Stimulated activated CD8-positive, alpha-beta memory T cell treated with anti-CD3 and anti-CD28 coated beads, Interleukin-15, amount 100 ng/mL, for 1 hour (primary cell): ENCODE measurements around the gene KSR1.

Experiments
- DNase-seq: peaks from one replicate; pipeline ENCODE4 v3.0.0-alpha.2; 2020; ENCODE audit warnings: low read depth

KSR1 gene

DNA sequence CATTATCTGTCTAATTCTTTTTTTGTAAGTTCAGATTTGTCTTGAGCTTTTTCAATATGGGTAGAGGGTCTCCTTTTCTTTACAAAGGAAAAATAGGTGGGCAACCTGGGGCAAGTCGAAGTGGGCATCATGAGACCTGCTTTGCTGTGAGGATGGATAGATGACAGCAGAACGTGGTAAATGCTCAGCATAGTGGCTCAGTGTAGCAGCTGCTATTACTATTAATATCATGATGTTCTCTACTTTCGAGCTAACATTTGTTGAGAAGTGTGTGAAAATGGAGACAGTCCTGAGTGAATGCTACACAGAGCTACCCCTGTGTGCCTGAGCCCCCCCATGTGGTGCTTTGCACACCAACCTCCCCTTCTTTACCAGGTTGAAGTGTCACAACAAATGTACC lies 135.7 kb downstream of the KSR1 start:
- DNase-seq = no peak

DNA sequence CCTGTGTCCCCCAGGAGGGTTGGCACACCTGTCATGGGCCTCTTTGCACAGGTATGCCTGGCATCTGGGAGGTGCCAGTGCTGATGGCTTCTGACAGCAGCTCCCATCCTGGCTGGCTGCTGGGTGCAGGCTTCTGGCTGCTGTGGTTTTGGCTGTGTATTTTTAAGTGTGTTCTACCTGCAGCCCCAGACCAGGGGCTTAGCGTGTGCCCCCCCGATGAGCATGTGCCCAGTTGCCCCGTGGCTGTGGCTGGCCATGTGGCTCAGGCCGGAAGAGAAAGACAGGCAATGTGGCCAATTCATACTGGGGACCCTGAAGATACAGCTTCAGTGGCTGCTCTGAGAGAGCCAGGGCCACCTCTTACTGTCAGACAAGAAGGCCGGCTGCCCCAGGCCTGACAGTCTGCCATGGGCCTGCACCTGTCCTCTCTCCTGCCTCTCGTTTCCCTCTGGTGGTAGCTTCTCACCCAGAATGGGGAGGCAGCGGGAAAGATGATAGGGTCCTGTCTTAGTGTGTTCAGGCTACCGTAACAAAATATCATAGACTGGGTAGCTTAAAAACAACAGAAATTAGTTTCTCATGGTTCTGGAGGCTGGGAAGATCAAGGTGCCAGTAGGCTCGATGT lies 137.1 kb downstream of the KSR1 start:
- no peak for DNase-seq

DNA sequence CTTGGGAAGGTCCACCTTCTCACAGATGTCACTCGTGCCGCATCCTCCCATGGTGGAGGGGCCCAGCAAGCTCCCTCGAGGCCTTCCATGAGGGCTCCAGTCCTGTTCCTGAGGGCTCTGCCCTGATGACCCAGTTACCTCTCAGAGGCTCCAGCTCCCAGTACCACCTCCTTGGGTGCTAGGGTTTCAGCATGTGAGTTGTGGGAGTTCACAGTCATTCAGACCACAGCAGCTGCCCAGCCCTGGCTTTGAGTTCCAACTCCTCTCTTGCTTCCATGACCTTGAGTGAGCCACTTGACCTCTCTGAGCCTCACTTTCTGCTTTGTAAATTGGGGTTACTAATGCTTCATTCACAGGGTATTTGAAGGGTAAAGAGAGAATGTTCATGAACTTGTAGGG lies 137.6 kb downstream of the KSR1 start:
- no peak for DNase-seq

DNA sequence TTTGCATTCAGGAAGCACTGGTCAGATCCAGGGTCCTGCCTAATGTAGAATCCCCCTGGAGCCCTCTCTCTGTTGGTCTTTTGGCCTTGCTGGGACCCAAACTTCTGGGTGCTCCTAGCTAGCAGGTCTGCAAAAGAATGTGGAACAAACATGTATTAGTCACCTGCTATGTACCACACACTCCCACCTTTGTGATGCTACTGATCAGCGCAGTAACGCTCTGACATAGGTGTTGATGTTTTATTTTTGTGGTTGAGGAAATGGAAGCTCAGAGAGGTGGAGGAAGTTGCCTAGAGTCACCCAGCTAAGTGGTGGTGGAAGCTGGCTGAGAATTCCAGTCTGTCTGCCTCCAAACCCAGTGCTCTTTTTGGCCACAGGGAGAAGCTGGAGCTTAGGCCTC lies 139.0 kb downstream of the KSR1 start:
- no peak for DNase-seq

DNA sequence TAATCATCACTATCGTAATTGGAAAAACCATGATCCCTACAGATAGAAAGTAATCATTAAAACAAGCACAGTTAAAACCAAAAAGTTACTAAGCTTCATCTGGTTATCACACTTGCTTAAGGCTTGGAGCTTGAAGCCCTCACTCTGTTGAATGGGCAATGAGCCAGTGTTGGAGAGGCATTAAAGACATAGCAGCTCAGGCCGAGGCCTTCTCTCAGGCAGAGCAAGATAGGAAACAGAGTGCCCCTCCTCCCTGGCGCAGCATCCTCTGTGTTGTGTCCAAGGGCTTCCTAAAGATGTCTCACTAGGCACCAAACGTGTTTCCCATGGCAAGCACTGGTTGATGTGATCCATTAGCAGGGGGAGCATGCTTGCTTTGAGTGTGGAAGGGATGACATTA lies 139.8 kb downstream of the KSR1 start:
- DNase-seq = no peak

DNA sequence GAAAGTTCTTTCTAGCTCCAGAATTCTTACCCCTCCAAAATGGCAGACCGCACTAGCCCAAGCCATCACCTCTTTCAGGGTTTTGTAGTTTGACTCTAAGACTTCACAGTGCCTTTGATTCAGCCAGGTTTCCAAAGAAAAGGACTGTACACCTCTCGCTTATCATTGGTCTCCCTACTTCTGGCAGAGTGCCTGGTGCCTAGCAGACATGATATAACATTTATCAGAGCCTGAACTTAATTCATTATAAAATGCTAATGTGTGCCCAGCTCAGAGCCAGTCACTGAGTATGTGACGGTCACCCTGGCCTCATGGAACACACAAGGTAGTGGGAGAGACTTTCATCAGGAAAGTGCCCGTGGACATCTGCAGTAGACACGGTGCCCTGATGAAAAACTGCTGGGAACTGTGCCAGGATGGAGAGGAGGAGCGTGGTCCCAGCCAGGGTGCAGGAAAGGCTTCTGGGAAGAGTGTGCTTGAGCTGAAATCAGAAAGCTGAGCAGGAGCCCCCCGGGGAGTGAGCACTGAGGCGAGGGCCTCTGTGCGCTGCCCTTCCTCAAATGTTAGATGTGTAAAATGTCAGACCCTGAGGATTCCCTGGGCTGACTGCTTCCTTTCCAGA lies 140.4 kb downstream of the KSR1 start:
- DNase-seq = no peak

DNA sequence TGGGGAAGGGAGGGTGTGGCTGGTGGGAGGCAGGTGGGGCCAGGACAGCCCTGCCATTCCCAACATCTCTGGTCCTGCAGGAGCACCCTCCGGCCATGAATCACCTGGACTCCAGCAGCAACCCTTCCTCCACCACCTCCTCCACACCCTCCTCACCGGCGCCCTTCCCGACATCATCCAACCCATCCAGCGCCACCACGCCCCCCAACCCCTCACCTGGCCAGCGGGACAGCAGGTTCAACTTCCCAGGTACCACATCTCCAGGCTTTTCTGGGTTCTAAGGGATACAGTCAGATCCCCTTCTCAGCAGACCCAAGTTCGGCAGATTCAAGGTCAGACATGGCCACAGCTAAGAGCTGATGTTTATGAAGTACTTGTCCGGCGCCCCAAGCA lies 140.9 kb downstream of the KSR1 start:
- DNase-seq = no peak

DNA sequence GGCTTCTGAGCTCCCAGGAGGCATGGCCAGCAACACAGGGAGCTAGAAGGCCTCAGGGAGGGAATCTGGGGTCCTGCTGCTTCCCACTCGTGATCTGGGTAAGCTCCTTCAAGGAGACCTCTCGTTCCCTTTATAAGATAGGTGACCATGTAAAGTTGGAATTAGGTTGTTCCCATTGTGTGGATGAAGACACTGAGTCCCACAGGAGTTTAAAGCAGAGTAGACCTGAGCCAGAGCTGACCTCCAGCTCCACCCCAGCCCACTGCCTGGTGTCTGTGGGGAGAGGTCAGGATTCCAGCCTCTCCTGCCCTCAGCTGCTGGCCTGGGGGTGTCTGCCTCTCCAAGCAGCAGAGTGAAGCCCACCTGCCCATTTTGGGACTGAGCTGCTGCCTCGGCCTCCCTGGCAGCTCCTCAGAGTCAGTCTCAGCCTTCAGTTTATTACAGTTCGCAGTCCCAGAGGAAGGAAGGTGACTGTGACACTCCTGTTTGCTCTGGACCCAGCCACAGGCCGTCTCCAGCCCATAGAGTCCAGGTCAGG lies 141.6 kb downstream of the KSR1 start:
- DNase-seq = no peak

DNA sequence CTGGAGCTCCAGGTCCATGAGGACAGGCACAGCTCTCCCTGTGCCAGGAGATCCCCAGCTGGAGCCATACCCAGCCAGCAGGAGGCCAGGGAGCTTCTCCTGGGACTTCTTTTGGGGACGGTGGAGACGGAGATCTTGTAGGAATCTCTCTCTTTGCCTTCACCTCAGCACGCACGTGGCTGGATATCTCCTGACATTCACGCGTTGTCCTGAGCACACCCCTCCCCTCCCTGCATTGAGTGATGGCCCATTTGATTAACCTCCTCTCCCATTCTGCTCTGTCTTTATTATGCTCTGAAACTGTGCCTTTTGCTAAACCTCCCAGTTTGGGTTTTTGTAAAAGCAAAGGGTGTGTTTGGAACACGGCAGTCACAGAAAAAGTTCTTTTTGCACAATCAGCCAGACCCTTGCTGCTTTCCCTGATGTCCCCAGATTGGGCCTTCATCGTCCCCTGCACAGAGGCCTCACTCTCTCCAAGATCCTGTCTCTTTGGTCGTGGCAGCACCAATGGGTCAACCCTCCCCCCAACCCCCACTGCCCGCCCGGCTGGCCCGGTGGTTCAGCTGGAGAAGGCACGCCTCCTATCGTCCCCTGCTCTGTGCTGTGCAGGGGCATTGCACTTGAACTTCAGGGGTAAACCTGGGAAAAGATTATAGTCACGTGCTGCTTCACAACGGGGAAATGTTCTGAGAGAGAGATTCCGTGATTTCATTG lies 142.2 kb downstream of the KSR1 start:
- no peak for DNase-seq

DNA sequence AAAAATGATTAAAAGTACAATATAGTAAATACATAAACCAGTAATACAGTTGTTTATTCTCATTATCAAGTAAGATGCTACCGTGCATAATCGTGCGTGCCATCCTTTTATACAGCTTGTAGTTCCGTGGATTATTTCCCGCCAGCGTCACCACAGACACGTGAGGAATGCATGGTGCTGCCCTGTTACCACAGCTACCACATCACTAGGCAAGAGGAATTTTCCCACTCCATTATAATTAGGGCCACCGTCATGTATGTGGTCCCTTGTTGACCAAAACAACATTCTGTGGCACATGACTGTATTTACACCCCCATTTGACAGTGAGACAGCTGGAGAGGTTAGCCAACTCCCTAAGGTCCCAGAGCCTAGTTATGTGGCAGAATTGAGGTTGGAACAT lies 144.2 kb downstream of the KSR1 start:
- DNase-seq = no peak

DNA sequence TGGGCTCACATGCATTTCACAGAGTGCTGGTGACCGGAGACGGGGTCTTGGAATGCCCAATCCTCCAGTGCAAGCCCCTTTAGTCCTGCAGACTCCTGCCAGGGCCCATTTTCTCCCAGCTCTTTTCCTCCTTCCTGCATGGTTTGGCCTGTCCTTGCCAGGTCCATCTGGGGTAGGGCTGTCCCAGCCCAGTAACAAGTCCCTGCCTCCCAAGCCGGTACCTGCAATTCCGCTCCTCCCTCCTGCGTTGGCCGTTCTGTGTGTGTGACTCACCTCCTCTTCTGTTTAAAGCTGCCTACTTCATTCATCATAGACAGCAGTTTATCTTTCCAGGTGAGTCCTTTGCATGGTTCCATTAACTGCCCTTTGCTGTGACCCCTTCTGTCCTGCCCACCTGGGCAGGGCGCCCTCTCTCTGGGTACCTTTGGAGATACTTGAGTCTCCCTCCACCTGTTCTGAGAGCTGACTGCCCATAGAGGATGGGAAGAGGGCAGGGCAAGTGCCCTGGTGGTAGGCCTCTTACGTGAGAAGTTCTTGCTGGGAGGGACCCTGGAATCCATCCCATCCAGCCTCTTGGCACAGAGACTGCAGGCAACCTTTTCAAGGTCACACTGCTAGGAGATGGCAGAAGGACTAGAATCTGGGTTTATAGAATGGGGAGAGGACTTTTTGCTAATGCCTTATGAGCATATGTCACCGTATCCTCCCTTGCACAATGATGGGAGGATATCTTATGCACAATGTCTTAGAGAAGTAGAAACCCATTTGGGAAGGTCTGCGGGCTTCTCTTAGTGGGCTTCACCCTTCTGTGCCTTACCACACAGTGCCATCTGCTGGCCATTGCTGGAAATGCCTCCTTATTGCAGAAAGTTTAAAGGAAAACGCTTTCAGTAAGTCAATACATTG lies 145.1 kb downstream of the KSR1 start:
- peak; percentile 84 for DNase-seq

DNA sequence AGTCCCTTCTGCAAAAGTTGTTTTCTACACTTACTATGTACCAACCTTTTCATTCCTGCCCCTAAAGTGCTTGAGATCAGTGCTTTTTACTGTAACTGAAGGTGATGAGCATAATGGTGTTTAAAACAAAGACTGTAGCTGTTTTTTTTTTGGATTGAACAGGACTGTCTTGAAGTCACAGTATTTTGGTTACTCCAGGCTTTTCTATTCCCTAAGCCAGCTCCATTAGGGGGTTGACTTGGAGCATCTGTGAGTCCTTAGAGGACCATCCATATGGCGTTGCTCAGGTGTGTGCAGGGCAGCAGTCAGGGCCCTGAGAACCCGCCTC lies 145.7 kb downstream of the KSR1 start:
- DNase-seq = no peak

DNA sequence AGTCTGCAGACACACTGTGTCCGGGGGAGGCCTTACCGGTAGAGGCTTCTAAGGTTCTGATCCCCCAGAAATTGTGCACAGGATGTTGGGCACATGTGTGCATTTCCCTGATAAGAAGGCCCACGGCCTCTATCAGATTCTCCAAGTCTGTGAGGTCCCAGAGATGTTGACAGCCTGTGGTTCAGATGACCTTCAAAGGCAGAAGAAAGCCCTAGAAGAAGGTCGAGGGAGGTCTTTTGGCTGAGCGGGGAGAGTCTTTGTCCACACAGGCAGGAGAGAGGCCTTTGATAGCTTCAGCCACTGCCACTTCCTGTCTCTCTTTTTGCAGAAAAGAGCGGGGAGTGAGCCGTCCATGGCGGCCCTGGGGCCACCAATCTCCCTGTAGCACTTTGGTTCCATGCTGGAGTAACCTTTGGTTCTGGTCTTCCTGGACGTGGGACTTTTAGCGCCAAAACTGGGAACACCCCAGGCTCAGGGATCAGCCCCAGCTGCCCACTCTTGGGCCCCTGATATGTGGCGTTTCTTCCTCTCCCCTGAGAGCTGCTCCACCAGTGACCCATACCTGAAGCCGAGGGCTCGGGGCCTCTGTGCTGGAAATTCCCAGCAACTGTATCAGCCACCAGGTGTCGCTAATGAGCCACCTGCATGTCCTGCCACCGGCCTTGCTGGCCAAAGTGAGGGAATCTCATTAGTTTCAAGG lies 146.6 kb downstream of the KSR1 start:
- peak; percentile 62 for DNase-seq

DNA sequence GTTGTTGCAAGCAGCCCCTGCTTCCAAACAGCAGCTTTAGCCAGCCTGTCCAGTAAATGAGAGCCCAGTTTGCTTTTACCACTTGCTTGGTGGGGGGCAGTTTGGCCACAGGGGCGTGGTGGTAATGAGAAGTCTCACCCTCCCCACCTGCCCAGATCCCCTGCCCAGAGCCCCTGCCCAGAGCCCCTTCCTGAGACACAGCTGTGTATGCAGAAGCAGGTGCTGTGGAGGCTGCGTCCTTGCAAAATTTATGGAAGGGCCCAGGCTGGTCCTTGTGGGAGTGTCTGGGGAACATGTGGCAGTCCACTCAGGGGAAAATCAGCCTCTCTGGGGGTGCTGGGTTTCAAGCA lies 147.1 kb downstream of the KSR1 start:
- no peak for DNase-seq

DNA sequence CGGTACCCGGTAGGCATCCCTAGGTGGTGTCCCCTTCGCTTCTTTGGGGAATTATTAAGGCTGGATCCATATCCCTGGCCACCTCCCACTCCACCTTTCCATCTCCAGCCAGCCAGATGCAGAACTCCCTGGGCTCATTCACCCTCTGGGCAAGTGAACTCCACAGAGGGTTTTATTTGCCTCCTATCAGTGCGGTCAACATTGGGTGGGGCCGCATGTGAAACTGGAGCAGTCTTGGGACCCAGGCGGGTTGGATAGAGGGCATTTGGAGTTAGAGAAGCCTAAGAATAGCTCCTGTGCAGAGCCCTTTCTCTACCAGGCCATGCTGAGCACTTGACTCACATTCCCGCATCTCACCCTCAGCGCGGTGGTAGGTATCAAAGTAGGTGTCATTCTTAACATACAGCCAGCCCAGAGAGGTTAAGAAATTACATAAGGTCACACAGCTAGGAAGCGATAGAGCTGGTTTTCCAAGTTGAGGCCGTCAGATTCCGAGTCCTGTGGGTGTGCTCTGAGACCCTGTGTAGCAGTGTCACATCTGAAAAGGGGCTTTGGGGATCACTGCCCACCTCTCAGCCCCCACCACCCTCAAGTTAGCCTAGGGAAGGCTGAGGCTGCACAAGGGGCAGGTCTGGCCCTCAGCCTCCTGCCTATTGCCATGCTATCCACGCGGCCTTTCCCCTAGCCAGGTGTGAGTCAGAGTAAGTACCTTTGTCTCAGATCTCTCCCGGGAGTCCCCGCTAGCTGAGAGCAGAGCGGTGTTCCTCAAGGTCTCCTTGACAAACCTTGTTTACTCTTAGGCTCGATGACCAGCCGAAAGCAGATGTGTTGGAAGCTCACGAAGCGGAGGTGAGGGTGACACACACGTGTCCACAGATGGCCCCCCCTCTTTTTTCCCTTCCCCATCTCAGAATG lies 147.9 kb downstream of the KSR1 start:
- no peak for DNase-seq

DNA sequence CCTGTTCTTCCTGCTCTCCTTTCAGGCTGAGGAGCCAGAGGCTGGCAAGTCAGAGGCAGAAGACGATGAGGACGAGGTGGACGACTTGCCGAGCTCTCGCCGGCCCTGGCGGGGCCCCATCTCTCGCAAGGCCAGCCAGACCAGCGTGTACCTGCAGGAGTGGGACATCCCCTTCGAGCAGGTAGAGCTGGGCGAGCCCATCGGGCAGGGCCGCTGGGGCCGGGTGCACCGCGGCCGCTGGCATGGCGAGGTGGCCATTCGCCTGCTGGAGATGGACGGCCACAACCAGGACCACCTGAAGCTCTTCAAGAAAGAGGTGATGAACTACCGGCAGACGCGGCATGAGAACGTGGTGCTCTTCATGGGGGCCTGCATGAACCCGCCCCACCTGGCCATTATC lies 149.2 kb downstream of the KSR1 start:
- no peak for DNase-seq

DNA sequence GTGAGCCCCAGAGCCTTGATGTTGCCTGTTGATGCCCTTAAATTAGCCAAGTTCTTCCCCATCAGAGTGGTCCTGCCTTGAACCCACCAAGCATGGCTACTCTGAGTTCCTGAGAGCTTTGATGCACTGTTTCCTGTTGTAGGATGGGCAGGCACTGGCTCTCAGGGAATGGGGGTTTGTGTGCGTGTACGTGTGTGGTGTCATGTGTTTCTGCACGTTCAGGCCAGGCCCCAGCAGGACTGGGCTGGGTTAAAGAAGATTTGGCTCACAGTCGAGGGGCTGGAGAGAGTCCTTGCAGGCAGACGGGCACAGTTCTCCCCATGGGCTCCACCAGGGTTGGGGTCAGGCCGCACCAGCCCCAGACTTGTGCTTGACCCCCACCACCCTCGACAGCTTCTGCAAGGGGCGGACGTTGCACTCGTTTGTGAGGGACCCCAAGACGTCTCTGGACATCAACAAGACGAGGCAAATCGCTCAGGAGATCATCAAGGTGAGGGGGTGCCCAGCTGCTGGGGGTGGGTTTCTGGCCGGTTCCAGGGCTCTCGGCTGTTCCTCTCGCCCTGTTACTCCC lies 151.4 kb downstream of the KSR1 start:
- DNase-seq = no peak

DNA sequence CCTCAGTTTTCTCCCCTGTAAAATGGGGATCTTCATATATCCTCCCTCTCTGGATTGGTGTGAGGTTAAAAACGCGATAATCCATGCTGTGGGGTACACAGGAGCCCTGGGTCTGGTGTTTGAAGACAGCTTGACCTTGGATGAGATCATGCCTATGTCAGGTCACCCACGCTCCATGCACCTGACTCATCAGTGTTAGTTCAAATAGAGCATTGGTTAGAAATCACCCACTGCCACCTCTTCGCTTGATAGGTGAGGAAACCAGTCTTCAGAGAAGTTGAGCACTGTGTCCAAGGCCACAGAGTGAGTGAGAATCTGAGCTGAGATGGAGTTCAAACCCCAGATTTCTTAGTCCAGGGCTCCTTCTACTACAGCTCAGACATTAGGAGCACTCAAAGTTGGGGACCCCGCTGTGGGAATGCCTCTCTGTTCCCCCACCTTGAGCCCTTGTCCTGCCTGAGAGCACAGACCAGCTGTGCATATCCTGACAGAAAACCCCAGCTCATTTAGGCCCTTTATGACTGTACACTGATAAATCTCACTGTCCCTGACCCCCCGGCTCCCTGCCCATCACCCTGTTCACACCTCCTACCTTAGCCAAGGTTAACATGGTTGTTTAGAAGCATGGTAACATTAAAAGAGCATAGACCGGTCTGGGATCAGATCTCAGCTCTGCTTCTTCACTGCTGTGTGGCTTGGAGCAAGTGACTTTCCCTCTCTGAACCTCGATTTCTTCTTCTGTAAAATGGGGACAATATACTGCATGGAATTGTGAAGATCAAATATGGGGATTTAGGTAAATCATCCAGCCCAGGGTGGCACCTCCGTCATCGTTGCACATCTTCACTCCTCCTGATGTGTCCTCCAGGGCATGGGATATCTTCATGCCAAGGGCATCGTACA lies 152.3 kb downstream of the KSR1 start:
- DNase-seq = no peak

DNA sequence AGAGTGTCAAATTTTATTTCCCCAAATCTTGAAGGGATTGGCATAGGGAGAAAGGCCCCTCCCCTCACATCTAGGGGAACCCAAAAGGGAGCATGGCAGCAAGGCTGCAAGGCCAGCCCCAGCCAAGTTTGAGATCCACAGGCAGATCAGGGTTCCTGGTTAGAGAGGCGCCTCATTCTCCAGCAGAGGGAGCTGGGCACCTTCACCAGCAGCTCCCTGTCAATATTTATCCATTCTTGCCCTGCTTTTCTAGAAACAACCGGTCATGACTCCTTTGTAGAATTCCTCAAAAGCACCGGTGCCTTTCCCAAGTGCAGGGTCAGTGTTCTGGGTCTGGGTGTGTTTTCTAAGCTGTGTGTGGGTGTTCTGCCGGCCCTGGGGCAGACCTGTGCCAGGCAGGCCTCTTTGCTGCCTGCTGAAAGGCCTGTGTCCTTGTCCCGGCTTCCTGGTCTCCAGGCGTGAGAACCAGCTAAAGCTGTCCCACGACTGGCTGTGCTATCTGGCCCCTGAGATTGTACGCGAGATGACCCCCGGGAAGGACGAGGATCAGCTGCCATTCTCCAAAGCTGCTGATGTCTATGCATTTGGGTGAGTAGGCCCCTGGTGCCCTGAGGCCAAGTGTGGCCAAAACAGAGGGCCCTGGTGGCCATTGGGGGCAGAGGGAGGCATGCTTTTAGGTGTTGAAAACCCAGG lies 153.5 kb downstream of the KSR1 start:
- no peak for DNase-seq
